CD14-positive monocyte (primary cell): Measurements from ENCODE around the gene DYSF. TPM values are rescaled to one million over a fixed set of nuclear protein-coding genes. Genes with fewer than 3 reads are reported as not detected.

ENCODE experiments used
- DNase-seq, 3 donors: peaks; one replicate each; pipeline ENCODE4 v3.0.0-alpha.2; 2011 to 2022
- H2AFZ ChIP-seq: 2 replicates; pipeline ENCODE4 v1.6.0; 2012; ENCODE audit warnings: mild to moderate bottlenecking, low read depth, low read length, inconsistent platforms; ENCODE audit not compliant: insufficient read depth, poor library complexity, severe bottlenecking
- H3K27ac ChIP-seq, 2 donors: 1 replicate in 1 of 2; 2 replicates in 1 of 2; pipeline ENCODE4 v1.5.1; 2012 to 2013; ENCODE audit warnings: low read length in 2 of 2, control low read depth in 1 of 2, inconsistent platforms in 1 of 2, low read depth in 1 of 2, mild to moderate bottlenecking in 1 of 2
- H3K27me3 ChIP-seq, 2 donors: one replicate each; pipeline versions ENCODE4 v1.6.0 to v1.6.1; 2011 to 2013; ENCODE audit warnings: low read length in 2 of 2; ENCODE audit not compliant: control insufficient read depth in 2 of 2, insufficient read depth in 2 of 2
- H3K36me3 ChIP-seq, 2 donors: replicated peaks in 1 of 2; 1 replicate in 1 of 2; 2 replicates in 1 of 2; pipeline versions ENCODE4 v1.5.1 to v1.6.1; 2012 to 2013; ENCODE audit warnings: low read length in 2 of 2, control low read depth in 1 of 2, inconsistent platforms in 1 of 2, mild to moderate bottlenecking in 1 of 2; ENCODE audit not compliant: insufficient read depth in 2 of 2, control insufficient read depth in 1 of 2
- H3K4me1 ChIP-seq, 2 donors: 1 replicate in 1 of 2; 2 replicates in 1 of 2; pipeline versions ENCODE4 v1.5.1 to v1.6.1; 2012 to 2013; ENCODE audit warnings: low read length in 2 of 2, control low read depth in 1 of 2, inconsistent platforms in 1 of 2, mild to moderate bottlenecking in 1 of 2, moderate library complexity in 1 of 2; ENCODE audit not compliant: insufficient read depth in 2 of 2, control insufficient read depth in 1 of 2
- H3K4me2 ChIP-seq: replicated peaks from 2 replicates; pipeline ENCODE3; 2012; ENCODE audit warnings: low read length, moderate library complexity, mild to moderate bottlenecking; ENCODE audit not compliant: poor library complexity, severe bottlenecking; ENCODE audit errors: extremely low read depth
- H3K4me3 ChIP-seq, 3 experiments: fragments of 200-600 bp in 1 of 3; sonication (generic) in 1 of 3; replicated peaks in 1 of 3; 1 replicate in 2 of 3; 2 replicates in 1 of 3; pipeline ENCODE4 v1.5.1; 2011 to 2013; ENCODE audit warnings: low read length in 3 of 3, mild to moderate bottlenecking in 3 of 3, control low read depth in 2 of 3, low read depth in 2 of 3, inconsistent platforms in 1 of 3, moderate library complexity in 1 of 3
- H3K79me2 ChIP-seq: 2 replicates; pipeline ENCODE4 v1.6.0; 2012; ENCODE audit warnings: mild to moderate bottlenecking, control low read depth, inconsistent platforms, low read length, moderate library complexity; ENCODE audit not compliant: insufficient read depth
- H3K9ac ChIP-seq: 2 replicates; pipeline ENCODE4 v1.6.0; 2017; ENCODE audit warnings: low read length, mild to moderate bottlenecking; ENCODE audit not compliant: insufficient read depth, poor library complexity, severe bottlenecking
- H3K9me3 ChIP-seq, 2 donors: replicated peaks in 1 of 2; 1 replicate in 1 of 2; 2 replicates in 1 of 2; pipeline versions ENCODE4 v1.5.1 to v1.6.1; 2012 to 2013; ENCODE audit warnings: low read length in 2 of 2, control low read depth in 1 of 2; ENCODE audit not compliant: control insufficient read depth in 1 of 2, insufficient read depth in 1 of 2
- H4K20me1 ChIP-seq: 2 replicates; pipeline ENCODE4 v1.6.0; 2012; ENCODE audit warnings: mild to moderate bottlenecking, low read length, control low read depth, moderate library complexity; ENCODE audit not compliant: insufficient read depth
- H3K27ac Mint-ChIP-seq, 7 donors: one replicate each; pipeline ENCODE4 v1.8.0; 2020; ENCODE audit warnings: mild to moderate bottlenecking in 7 of 7, mixed read lengths in 7 of 7, moderate library complexity in 6 of 7, inconsistent platforms in 2 of 7
- H3K27me3 Mint-ChIP-seq, 3 donors: one replicate each; pipeline ENCODE4 v1.8.0; 2021 to 2022; ENCODE audit warnings: low read depth in 3 of 3, mild to moderate bottlenecking in 3 of 3, mixed read lengths in 3 of 3, moderate library complexity in 3 of 3, inconsistent platforms in 1 of 3
- H3K36me3 Mint-ChIP-seq, 2 donors: one replicate each; pipeline ENCODE4 v1.8.0; 2020; ENCODE audit warnings: mixed read lengths in 2 of 2, inconsistent platforms in 1 of 2, mild to moderate bottlenecking in 1 of 2
- H3K4me1 Mint-ChIP-seq: one replicate; pipeline ENCODE4 v1.8.0; 2020; ENCODE audit warnings: mild to moderate bottlenecking, mixed read lengths
- H3K4me3 Mint-ChIP-seq, 2 donors: one replicate each; pipeline ENCODE4 v1.8.0; 2020; ENCODE audit warnings: mild to moderate bottlenecking in 2 of 2, mixed read lengths in 2 of 2, moderate library complexity in 1 of 2
- H3K9me3 Mint-ChIP-seq, 7 donors: one replicate each; pipeline ENCODE4 v1.8.0; 2020 to 2022; ENCODE audit warnings: mixed read lengths in 7 of 7, mild to moderate bottlenecking in 6 of 7, moderate library complexity in 6 of 7, inconsistent platforms in 2 of 7
- CTCF ChIP-seq: fragments of 200-600 bp; IDR thresholded peaks from one replicate; pipeline ENCODE4 v1.8.0; 2022; ENCODE audit warnings: antibody characterized with exemption, mild to moderate bottlenecking
- WGBS: methylation state at CpG from one replicate; pipeline ENCODE4 v1.1.5; 2013; ENCODE audit warnings: missing lambda C conversion rate; ENCODE audit not compliant: insufficient coverage; 5-methylcytosine and 5-hydroxymethylcytosine counted together
- intact Hi-C, 2 donors: fragments of 100-400 bp; cut with micrococcal nuclease; formaldehyde crosslinking; loops; one replicate each; pipeline versions ENCODE4 v1.15.0 to v1.15.1; 2023
- polyA plus RNA-seq, 3 donors: library from polyadenylated mRNA; depleted of rRNA in 1 of 3; unstranded in 2 of 3; stranded (reverse) in 1 of 3; fragments of 300-500 nt in 2 of 3; fragments of >200 nt in 1 of 3; fragmentation: Illumina TruSeq in 2 of 3; gene quantifications; 1 replicate in 2 of 3; 2 replicates in 1 of 3; pipeline ENCODE4 v1.2.3, GENCODE V29; 2012 to 2021

DYSF gene
- polyA plus RNA-seq, 3 donors = 16.1 to 72.5 (median 31.2) TPM

GRCh38 chr2:71498261-71498701 lies 44.9 kb downstream of the DYSF start:
- peaks cover 68 to 82% of the 10 kb centered on the region in 2 donors for H3K36me3 Mint-ChIP-seq
- H3K27ac Mint-ChIP-seq = peak overlapping the region in 2 of 7 donors; percentile 11 to 59
- no peak overlapping the region for H3K4me3 Mint-ChIP-seq
- no peak for DNase-seq
- Histone ChIP-seq H3K4me2 (no peak overlapping the region), H3K36me3 (peaks cover 32 to 90% of the 10 kb centered on the region in 2 donors), H3K9ac (no peak overlapping the region), H3K27me3 (no peaks in the 10 kb centered on the region), H4K20me1 (peaks cover 100% of the 10 kb centered on the region), H2AFZ (no peak overlapping the region), H3K27ac (no peak overlapping the region), H3K79me2 (peaks cover 71% of the 10 kb centered on the region), H3K4me3 (no peak overlapping the region), H3K4me1 (peaks cover 4 to 11% of the 10 kb centered on the region in 2 donors), H3K9me3 (no peaks in the 10 kb centered on the region)
- peaks cover 22% of the 10 kb centered on the region for H3K4me1 Mint-ChIP-seq
- H3K27me3 Mint-ChIP-seq = peaks cover 0 to 3% (median 3%) of the 10 kb centered on the region in 3 donors
- TF ChIP-seq CTCF = no peak
- peaks cover 0 to 5% (median 0%) of the 10 kb centered on the region in 7 donors for H3K9me3 Mint-ChIP-seq
- 100% methylated on average over 4 of the region's 5 CpGs for WGBS
- intact Hi-C loops = no loop called here

- Mint-ChIP-seq H3K4me1 (peaks cover 22% of the 10 kb centered on the region), H3K4me3 (no peak overlapping the region), H3K36me3 (peaks cover 68 to 82% of the 10 kb centered on the region in 2 donors), H3K9me3 (peaks cover 0 to 5% (median 0%) of the 10 kb centered on the region in 7 donors), H3K27me3 (peaks cover 0 to 3% (median 0%) of the 10 kb centered on the region in 3 donors), H3K27ac (peak overlapping the region in 1 of 7 donors; percentile 26)
- no peaks in the 10 kb centered on the region for H3K9me3 ChIP-seq
- 57% methylated on average over 1 of the region's 5 CpGs for WGBS
- no peak overlapping the region for H3K4me2 ChIP-seq
- peaks cover 4 to 11% of the 10 kb centered on the region in 2 donors for H3K4me1 ChIP-seq
- H3K27ac ChIP-seq = peak overlapping the region in 1 of 2 donors; percentile 53
- H4K20me1 ChIP-seq = peaks cover 100% of the 10 kb centered on the region
- no peak overlapping the region for H2AFZ ChIP-seq
- no peak for DNase-seq
- intact Hi-C loops = loop anchor here in 1 of 2 donors (10.0 kb wide), 1 partner anchor 195 kb away; no protein-coding TSS in a partner anchor
- peaks cover 37 to 90% of the 10 kb centered on the region in 2 donors for H3K36me3 ChIP-seq
- H3K4me3 ChIP-seq = no peak overlapping the region
- H3K79me2 ChIP-seq = peaks cover 72% of the 10 kb centered on the region
- TF ChIP-seq CTCF = no peak
- H3K9ac ChIP-seq = peak overlapping the region; percentile 32
- no peaks in the 10 kb centered on the region for H3K27me3 ChIP-seq
Observed at GRCh38 chr2:71499691-71500090, 46.3 kb downstream of the DYSF start.
